AG09319 (cell line): ENCODE results near the gene KAT8.
"Not testable (repeated sequence)": the region's sequence is repeated elsewhere in the genome, so short reads cannot be mapped to it uniquely, and the experiment has no call there.

ENCODE experiments used
- DNase-seq: peaks from one replicate; pipeline ENCODE4 v3.0.0-alpha.2; 2010; ENCODE audit warnings: low read depth; ENCODE audit errors: extremely low read depth
- TF ChIP-seq, protein P1 (sequence below): IDR thresholded peaks from 2 replicates; pipeline ENCODE4 v1.5.1; 2011; ENCODE audit warnings: low read depth, mild to moderate bottlenecking, inconsistent platforms, low read length, moderate library complexity

KAT8 gene

DNA sequence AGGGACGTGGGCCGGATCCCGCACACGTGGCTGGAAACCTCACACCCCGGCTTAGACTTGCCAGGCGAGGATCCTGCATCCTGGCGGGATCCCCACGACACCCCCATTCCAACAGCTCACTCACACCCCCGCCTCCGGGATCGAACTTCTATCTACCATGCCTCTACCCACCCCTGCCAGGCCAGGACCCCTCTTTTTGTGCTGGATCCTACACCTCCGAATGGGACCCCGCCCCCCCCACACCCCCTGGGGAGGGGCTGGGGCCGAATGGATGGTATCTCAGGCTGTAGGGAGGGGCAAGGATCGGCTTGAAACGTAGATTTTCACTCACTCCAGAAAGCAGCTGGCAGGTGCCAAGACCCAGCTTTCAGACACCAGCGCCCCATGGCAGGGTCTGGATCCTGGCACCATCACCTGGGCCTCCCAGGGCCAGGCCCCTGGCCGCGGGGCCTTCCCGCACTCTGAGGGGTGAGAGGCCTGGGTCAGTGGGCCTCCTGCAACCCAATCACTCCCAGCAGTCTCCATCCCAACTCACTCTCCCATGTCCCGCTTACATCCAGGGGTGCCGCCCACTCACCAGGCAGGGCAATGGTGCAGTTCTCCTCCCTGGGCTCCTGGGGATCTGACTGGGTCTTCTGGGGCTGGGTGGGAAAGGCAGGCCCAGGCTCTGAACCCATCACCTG, 25.7 kb downstream of the KAT8 start:
- TF ChIP-seq, protein P1, sequence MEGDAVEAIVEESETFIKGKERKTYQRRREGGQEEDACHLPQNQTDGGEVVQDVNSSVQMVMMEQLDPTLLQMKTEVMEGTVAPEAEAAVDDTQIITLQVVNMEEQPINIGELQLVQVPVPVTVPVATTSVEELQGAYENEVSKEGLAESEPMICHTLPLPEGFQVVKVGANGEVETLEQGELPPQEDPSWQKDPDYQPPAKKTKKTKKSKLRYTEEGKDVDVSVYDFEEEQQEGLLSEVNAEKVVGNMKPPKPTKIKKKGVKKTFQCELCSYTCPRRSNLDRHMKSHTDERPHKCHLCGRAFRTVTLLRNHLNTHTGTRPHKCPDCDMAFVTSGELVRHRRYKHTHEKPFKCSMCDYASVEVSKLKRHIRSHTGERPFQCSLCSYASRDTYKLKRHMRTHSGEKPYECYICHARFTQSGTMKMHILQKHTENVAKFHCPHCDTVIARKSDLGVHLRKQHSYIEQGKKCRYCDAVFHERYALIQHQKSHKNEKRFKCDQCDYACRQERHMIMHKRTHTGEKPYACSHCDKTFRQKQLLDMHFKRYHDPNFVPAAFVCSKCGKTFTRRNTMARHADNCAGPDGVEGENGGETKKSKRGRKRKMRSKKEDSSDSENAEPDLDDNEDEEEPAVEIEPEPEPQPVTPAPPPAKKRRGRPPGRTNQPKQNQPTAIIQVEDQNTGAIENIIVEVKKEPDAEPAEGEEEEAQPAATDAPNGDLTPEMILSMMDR, result no peak
- no peak for DNase-seq

DNA sequence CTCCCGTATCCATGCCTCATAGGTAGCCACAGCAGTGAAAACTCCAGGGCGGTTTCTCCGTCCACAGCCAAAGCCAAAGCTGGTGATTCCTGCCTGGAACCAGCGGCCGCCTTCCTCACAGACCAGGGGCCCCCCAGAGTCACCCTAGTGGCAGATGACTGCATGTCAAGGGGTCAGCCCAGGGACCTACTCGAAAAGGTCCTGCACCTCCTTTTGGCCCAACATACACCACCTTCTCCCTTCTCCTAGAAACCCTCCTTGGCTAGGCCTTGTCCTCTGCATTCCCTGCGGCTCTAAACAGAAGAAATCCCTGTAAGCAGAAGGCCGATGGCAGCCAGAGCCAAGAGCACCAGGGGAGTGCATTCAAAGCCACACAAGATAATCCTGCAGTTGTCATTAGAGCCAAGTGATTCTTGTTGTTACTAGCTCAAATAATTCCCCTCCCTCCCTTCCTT, 26.3 kb downstream of the KAT8 start:
- TF ChIP-seq, protein P1, result no peak
- no peak for DNase-seq

DNA sequence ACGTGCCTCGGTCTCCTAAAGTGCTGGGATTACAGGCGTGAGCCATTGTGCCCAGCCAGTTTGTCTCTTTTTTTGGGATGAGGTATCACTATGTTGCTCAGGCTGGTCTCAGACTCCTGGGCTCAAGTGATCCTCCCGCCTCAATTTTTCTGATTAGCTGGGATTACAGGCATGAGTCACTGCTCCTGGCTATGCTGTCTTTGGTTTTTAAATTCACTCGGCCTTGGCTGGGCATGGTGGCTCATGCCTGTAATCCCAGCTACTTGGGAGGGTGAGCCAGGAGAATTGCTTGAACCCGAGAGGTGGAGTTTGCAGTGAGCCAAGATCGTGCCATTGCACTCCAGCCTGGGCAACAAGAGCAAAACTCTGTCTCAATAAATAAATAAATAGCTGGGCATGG, 27.0 kb downstream of the KAT8 start:
- not testable (repeated sequence) for DNase-seq

DNA sequence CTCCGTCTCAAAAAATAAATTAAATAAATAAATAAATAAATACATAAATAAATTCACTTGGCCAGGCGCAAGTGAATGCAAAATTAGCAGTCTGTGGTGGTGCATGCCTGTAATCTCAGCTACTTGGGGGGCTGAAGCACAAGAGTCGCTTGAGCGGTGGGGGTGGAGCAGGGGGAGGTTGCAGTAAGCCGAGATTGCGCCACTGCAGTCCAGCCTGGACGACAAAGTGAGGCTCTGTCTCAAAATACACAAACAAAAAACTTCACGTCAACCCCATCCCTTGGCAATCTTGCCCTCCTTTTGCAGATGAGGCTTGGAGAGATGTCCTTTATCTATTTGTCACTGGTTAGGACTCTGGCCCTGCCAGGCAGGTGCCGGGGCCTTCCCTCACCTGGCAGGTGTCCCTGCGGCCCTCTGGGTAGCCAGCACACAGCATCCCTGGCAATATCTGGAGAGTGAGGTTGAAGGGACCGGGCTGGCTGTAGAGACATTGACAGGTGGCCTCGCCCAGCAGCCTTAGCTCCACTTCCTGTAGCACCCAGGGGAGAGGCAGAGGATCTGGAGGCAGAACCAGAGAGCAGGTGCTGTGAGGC, 28.0 kb downstream of the KAT8 start:
- DNase-seq, result no peak
- TF ChIP-seq, protein P1, result no peak

DNA sequence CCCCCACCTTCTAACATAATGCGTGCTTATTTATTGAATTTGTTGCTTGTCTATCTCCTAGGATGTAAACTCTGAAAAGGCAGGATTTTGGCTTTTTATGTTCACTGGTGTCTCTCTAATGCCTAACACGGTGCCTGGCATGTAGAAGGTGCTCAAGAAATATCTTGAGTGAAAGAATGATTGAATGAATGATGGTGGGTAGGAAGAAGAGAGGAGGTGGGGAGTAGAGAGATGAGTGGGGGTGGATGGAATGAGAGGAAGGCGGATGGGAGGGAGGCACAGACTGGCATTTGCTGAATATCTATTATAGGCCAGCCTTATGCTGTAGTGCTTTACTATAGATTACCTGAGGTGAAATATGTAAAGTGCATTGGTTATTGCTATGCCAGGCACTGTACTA, 30.1 kb downstream of the KAT8 start:
- TF ChIP-seq, protein P1, result no peak
- DNase-seq, result no peak

DNA sequence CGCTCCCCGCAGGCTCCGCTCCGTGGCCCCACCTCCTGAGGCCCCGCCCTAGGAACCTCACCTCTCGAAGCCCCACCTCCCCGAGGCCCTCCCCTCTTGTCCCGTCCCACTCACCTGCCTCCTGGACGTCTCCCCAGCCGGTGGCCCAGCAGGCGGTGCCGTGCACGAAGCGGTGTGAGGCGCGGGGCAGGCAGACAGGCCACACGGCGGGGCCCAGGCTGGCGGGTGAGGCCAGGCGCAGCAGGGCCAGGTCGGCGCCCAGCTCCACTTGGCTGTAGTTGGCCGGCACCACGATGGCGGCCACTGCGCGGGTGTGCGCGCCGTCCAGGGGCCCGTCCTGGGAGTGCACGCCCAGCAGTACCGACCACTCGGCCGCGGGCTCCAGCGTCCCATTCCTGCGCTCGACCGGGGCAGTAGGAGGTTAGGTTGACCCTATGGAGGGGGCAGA, 30.8 kb downstream of the KAT8 start:
- no peak for DNase-seq
- TF ChIP-seq, protein P1, result no peak

DNA sequence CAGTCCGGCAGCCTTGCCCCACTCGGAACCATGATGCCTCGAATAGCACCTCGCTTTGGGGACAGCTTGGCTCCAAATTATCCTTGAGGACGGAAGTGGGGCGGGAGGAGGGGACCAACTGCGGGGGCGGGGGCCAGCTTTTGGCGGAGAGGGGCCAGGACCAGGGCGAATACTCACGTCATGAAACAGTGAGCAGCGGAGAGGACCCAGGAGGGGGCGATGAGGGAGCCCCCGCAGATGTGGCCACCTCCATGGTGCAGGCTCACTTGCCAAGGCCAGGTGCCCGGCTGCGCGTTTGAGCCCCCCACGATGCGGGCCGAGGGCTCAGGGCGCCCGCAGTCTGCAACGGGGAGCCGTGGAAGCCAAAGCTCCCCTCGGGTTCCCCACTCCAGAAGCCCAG, 31.4 kb downstream of the KAT8 start:
- DNase-seq, result no peak
- TF ChIP-seq, protein P1, result no peak

DNA sequence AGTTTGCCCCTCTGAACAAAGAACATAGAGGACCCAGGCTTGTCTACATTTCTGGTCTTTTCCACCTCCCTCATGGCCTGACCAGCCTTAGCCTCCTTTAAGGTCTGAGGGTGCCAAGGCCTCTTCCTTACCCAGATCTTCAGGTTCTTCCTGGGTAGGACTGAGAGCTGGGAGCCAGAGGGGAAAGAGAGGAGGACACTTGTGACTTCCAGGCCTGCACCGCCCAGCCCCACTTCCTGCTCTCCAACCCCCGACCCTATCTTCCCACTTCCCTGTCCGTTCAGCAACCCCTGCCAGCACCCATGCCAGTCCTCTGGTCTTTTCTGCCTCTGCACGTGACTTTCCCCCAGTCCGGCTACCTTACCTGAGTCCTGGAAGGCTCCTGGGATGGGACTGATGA, 31.9 kb downstream of the KAT8 start:
- DNase-seq, result no peak
- TF ChIP-seq, protein P1, result no peak
